ENCODE measurements around the gene ALK.

GRCh38 chr2:29388071-29388470 lies 533.3 kb downstream of the ALK start:
- TF ChIP-seq, protein P1, sequence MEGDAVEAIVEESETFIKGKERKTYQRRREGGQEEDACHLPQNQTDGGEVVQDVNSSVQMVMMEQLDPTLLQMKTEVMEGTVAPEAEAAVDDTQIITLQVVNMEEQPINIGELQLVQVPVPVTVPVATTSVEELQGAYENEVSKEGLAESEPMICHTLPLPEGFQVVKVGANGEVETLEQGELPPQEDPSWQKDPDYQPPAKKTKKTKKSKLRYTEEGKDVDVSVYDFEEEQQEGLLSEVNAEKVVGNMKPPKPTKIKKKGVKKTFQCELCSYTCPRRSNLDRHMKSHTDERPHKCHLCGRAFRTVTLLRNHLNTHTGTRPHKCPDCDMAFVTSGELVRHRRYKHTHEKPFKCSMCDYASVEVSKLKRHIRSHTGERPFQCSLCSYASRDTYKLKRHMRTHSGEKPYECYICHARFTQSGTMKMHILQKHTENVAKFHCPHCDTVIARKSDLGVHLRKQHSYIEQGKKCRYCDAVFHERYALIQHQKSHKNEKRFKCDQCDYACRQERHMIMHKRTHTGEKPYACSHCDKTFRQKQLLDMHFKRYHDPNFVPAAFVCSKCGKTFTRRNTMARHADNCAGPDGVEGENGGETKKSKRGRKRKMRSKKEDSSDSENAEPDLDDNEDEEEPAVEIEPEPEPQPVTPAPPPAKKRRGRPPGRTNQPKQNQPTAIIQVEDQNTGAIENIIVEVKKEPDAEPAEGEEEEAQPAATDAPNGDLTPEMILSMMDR (IDR thresholded peaks at IDR 0.05; ENCODE audit: low read depth, low read length) = no peak
- TF ChIP-seq POLR2A (IDR thresholded peaks at IDR 0.05; ENCODE audit: extremely low read depth, insufficient read length) (no peak), MAX (IDR thresholded peaks at IDR 0.05; ENCODE audit: low read depth, low read length) (no peak), MYC (IDR thresholded peaks at IDR 0.05; ENCODE audit: low read depth, low read length) (no peak)

Measured in NB4 (cell line).